Eye (tissue), 1 donor: ENCODE data around the gene PKP1.
"Not testable (repeated sequence)": the region's sequence is repeated elsewhere in the genome, so short reads cannot be mapped to it uniquely, and the experiment has no call there.

Source experiments
- DNase-seq: peaks from one replicate; pipeline ENCODE4 v3.0.0-alpha.2; 2015

The PKP1 gene, protein sequence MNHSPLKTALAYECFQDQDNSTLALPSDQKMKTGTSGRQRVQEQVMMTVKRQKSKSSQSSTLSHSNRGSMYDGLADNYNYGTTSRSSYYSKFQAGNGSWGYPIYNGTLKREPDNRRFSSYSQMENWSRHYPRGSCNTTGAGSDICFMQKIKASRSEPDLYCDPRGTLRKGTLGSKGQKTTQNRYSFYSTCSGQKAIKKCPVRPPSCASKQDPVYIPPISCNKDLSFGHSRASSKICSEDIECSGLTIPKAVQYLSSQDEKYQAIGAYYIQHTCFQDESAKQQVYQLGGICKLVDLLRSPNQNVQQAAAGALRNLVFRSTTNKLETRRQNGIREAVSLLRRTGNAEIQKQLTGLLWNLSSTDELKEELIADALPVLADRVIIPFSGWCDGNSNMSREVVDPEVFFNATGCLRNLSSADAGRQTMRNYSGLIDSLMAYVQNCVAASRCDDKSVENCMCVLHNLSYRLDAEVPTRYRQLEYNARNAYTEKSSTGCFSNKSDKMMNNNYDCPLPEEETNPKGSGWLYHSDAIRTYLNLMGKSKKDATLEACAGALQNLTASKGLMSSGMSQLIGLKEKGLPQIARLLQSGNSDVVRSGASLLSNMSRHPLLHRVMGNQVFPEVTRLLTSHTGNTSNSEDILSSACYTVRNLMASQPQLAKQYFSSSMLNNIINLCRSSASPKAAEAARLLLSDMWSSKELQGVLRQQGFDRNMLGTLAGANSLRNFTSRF

DNA sequence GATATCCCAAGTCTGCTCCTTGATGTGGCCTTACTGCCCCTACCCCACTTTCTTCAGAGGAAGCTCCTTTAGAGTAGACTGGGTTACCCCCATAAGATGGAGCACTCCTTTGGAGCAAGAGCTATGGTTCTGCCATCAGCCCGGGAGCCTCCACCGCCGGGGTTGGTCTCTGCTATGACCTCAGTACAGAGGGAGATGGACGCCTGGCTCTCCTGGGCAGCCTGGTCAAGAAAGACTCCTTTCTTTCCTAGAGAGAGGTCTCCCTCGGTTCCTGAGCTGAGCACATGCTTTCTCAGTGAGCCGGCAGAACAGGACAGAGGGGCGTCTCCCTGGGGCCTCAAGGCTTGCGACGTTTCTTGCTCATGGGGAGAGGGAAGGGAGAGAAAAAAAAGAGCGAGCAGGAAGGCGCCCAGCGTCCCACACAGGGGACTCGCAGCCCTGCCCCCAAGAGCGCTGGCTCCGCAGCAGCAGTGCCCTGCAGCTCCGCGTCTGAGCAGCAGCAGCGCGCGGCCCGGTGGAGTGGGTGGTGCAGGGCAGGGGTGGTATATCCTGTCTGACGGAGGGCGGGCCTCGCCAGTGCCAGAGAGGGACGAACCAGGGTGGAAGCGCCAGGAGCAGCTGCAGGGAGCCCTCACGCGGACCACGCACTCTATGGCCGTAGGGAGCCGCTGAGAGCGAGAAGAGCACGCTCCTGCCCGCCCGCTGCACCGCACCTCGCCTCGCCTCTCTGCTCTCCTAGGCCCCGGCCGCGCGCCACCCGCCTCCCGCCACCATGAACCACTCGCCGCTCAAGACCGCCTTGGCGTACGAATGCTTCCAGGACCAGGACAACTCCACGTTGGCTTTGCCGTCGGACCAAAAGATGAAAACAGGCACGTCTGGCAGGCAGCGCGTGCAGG is at the start of gene PKP1:
TSS of gene PKP1 (plus strand) at position 576 of the 899 bp plus-strand sequence. CDS start at position 773, 197 bp downstream.
- peak; percentile 81 for DNase-seq

DNA sequence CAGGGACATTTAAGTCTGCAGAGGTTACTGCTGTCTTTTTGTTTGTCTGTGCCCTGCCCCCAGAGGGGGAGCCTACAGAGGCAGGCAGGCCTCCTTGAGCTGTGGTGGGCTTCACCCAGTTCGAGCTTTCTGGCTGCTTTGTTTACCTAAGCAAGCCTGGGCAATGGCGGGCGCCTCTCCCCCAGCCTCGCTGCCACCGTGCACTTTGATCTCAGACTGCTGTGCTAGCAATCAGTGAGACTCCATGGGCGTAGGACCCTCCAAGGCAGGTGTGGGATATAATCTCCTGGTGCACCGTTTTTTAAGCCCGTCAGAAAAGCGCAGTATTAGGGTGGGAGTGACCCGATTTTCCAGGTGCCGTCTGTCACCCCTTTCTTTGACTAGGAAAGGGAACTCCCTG is 43.7 kb upstream of the PKP1 start:
- not testable (repeated sequence) for DNase-seq

DNA sequence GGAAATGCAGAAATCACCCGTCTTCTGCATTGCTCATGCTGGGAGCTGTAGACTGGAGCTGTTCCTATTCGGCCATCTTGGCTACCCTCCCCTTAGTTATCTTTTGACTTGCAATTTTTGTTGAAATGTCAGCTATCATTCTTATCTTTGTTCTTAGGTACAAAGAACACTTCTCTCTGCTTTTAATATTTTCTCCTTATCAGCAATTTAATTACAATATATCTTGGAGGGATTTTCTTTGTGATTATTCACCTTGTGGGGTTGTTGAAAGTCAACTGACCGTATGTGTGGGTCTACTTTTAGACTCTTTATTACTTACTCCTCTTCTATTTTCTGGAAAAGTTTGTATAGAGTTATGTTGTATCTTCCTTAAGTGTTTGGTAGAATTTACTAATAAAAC is 43.1 kb upstream of the PKP1 start:
- DNase-seq, result no peak

DNA sequence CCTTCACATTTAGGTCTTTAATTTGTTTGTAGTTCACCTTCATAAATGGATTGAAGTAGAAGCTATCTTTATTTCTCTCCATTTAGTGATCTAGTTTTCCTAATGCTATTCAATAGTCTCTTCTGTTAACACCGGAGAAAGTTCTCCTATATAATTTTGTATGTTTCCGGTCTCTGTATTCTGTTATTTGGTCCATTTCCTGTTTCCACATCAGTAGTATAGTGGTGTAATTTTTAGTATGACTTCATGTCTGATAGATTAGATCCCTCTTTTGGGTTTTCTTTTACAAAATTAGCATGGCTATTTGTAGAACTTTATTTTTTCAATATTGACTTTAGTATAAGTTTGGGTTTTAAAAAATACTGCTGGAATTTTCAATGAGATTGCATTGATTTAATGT is 41.6 kb upstream of the PKP1 start:
- DNase-seq, result no peak

DNA sequence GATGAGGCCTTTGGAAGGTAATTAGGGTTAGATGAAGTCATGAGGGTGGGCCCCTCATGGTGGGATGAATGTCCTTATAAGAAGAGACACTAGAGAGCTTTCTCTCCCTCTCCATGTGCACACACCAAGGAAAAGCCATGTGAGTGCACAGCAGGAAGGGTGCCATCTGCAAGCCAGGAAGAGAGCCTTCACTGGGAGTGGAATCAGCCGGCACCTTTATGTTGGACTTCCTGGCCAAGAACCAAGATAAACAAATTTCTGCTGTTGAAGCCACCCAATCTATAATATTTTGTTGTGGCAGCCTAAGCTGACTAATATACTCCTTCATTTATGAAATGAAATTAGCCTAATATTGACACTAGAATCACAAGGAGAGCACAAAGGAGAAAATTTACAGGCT is 38.2 kb upstream of the PKP1 start:
- no peak for DNase-seq

DNA sequence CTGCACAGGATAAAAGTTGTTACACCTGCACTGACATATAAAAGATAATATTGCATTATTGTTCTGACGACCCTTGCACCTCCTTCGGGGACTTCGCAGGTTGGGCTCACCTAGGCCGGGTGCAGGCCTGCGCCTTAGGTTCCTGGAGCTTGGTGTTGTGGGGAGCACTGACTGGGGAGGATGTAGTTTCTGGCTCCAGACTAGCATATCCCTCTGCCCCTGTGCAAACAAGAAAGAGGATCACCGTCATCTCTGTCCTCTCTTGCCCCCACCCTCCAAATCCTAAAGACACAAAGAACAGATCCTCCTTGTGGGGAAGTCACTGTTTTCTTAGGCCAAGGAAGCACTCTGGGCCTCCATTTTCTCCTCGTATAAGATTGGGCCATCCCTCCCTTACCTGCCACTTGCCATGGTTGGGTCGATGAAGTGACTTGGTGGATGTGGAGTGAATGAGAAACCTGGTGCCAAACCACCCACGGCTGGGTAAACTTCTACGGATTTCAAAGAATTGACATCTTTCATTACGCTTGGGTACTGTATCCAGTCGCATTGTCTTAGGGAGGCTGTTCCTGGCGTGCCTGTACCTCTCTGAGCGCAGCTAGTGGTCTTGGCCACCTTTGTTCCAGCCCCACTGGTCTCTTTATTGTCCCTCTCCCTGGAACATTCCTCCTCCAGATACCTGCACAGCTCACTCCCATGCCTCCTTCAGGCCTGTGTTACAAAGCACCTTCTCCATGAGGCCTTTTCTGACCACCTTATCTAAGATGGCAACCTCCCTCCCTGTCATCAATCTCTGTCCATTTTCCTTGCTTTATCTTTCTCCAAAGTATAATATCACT is 34.4 kb upstream of the PKP1 start:
- DNase-seq, result no peak

DNA sequence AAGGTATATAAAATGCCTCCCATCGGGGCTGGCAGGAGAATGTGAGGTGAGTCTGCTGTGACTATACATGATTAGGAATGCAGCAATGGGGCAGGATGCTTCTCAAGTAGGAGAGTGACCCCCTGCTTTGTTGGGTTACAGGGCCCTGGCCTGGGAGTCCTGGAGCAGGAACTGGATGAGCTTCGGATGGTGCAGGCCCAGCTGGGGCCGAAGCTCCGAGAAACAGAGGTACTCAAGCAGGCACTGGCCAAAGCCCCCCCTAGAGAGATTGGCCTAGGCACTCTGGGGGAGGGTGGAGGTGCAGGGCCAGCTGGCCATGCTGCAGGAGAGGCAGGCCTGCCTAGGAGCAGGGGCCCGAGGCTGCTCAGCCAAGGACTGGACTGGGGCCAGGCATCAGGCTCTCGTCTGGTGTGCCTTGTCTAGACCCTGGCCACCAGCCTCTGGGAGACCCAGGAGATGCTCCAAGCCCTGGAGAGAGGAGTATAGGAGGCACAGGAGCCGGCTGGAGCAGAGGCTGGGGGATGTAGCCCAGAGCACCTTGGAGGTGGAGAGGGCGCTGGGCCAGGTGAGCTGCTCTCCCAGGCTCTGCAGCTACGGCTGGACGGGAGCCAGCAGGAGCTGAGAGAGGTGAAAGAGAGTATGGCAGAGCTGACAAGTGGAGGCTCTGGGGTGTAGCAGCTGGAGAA is 32.8 kb upstream of the PKP1 start:
- no peak for DNase-seq

DNA sequence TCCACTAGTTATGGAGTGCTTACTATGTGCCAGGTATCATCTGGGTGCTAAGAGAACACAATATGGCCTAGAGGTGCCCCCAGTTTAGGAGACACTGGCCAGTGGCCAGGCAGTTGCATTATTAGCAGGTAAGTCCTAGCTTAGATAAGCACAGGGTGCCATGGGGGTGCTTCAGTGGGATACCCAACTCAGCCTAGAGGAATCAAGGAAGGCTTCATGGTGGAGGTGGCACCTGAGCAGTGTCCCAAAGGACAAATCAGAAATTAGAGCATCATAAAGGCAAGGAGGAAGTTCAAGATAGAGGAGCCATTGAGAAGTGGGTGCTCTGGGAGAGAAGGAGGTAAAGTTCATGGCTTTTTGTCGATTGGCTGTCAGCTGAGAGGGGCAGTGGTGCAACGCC is 31.9 kb upstream of the PKP1 start:
- no peak for DNase-seq

DNA sequence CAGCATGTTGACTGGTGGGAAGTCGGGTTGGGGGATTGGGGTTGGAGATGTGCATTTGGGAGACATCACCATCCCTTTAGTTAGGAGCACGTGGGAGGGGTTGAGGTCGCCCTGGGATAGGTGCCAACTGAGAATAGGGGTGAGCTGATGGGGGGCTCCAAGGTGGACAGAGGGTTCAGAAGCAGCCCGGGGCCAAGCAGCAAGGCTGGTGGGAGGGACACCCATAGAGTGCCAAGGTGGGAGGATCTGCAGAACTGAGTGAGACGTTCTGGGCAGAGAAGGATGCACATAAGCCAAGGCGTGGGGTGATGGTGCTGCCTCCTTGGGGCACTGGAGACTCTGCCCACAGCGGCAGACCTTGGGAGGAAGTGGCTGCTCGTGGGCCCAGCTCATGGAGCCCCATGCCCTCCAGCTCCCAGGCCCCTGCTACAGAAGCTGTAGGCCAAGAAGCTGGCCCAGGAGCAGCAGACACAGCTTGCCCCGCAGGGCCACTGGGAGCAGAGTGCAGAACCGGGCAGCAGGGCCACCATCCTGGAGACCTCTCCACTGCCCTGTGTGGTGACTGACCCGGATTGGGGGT is 31.4 kb upstream of the PKP1 start:
- DNase-seq, result no peak

DNA sequence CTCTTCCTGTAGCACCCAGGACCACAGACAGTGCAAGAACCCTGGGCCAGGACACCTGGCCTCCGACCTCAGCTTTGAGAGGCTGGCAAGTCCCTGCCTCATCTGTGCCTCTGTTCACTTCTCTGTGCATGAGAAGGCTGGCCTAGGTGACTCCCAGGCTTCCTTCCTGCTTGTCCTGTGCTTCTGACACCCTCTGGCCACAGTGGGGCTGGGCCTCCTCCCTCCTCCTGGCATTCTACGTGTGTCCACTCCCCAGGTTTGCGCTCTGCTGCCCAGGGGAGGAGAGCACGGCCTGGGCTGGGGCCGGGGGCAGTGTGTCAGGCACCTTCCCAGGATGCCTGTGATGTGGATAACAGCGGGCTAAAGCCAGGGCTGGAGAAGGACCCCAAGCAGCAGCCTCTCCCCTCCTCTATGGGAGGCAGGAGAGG is 30.3 kb upstream of the PKP1 start:
- DNase-seq, result no peak

DNA sequence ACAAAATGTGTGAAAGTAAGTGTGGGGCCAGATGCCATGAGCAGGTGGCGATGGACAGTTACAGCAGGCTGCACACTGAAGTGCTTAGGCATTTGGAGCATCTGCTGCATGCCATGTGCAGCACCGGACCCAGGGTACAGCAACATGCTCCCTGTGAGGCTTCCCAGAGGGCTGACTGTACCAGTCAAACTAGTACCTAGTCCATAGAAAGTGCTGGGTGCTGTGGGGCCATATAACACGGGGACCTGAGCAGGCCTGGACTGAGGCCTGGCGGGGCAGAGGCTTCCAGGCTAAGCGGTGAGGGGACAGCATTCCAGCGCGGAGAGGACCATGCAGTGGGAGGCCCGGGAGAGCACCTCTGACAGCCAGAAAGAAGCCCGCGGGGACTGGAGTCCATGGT is 29.9 kb upstream of the PKP1 start:
- peak; percentile 23 for DNase-seq

DNA sequence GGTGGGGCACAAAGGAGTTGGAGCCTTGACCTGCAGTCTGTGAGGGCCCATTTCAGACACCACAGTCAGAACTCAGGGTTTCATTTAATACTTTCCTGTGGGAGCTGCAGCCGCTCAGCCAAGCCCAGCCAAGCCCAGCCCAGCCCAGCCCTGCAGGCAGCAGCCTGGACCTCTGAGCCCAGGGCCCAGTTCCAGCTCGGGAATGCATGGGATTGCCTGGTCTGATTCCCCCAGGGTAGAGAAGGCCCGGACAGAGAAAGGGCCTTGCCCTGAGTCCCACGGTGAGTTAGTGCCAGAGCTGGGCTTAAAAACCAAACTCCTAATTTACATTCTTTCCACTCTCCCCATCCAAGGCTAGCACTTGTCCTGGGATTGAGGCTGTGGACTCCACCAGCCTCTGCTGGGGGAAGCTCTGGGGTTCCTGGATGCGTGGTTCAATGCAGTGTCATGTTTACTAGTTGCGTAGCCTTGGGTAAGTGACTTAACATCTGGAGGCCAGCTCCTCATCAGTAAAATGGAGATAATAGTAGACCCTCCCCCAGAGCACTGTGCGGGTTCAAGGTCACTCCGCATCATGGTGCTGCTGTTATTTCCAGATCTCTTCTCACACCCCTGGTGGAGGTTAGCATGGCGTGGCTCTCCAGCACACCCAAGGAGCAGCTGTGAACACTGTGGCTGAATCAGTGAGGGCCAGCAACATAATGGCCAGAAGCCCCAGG is 29.2 kb upstream of the PKP1 start:
- DNase-seq, result no peak

DNA sequence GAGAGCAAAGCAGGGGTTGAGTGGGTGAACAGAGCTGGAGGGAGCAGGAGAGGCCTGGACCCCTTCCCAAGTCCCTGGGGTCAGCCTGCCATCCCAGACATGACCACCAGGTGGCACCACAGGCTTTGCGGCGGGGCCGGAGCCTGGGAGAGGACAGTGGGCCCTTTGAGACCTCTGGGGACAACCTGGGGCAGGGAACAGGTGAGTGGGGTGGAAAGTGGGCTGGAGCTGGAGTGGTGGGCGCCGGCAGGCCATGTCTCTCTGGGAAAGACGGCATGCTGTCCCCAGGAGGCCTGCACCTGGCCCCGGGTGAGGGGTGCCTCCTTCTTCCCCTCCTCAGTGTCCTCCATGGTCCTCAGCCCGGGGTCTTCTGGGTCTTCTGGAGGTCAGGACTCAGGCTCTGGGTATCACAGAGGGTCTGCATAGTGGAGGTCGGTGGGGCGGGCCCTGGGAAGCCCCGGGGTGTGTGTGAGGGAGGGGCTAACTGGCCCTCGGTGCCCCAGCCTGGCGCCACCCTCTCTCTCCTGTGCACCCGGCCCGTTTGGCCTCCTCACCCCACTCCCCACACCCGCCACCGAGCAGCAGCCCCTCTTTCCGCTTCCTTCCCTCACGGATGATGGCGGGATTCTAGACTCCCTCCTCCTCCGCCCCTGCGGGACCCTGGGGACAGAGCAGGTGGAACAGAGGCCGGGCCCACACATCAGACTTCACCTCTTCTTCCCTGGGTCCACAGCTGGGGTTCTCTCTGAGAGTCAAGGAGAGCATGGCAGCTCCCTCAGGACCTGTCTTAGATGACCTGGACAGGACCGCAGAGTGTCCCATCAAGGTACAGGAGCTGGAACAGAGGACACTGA is 28.5 kb upstream of the PKP1 start:
- DNase-seq, result peak; percentile 86

DNA sequence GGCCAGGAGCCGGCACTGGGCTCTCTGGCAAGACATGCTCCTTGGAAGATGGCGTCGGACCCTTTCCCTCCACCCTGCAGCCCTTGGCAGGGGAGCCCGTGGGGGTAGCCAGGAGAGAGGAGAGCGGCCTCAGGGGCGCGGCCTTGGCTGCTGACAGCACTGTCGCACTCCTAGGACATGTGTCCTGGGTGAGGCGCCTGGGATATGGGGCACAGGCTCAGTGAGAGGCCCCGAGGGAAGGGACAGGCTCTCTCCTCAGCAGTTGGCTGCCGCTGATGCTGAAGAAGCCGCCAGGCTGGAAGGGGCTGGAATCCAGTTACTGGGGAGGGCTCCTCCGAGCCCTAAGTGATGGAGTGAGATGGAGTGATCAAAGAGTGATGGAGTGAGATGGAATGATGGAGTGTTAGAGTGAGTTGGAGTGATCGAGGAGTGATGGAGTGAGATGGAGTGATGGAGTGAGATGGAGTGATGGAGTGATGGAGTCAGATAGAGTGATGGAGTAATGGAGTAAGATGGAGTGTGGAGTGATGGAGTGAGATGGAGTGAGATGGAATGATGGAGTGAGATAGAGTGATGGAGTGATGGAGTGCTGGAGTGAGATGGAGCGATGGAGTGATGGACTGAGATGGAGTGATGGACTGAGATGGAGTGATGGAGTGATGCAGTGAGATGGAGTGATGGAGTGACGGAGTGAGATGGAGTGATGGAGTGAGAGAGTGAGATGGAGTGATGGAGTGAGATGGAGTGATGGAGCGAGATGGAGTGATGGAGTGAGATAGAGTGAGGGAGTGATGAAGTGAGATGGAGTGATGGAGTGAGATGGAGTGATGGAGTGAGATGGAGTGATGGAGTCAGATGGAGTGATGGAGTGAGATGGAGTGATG is 27.6 kb upstream of the PKP1 start:
- no peak for DNase-seq

DNA sequence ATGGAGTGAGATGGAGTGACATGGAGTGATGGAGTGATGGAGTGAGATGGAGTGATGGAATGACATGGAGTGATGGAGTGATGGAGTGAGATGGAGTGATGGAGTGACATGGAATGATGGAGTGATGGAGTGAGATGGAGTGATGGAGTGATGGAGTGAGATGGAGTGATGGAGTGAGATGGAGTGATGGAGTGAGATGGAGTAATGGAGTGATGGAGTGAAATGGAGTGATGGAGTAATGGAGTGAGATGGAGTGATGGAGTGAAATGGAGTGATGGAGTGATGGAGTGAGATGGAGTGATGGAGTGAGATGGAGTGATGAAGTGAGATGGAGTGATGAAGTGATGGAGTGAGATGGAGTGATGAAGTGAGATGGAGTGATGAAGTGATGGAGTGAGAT is 25.2 kb upstream of the PKP1 start:
- DNase-seq, result not testable (repeated sequence)

DNA sequence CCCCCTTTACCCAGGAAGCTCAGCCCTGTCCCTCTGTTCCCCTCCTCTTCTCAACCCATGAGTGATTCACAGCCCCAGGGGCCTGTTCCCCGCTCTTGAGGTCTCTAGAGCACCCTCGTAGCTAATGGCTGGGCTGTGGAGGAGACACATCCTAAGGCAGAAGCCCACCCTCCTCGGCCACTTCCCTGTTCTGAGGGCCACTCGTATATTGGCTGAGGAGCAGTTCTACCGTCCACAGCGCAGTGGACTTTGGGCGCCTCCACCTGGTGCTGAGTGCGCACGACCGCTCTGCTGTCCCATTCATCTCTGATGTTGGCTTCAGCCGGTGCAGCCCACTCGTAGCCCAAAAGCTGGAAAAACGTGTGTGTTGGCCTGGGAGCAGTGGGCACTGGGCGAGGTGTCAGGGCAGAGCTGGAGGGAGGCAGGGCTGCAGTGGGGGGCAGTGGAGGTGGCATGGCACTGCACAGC is 24.5 kb upstream of the PKP1 start:
- DNase-seq, result no peak

DNA sequence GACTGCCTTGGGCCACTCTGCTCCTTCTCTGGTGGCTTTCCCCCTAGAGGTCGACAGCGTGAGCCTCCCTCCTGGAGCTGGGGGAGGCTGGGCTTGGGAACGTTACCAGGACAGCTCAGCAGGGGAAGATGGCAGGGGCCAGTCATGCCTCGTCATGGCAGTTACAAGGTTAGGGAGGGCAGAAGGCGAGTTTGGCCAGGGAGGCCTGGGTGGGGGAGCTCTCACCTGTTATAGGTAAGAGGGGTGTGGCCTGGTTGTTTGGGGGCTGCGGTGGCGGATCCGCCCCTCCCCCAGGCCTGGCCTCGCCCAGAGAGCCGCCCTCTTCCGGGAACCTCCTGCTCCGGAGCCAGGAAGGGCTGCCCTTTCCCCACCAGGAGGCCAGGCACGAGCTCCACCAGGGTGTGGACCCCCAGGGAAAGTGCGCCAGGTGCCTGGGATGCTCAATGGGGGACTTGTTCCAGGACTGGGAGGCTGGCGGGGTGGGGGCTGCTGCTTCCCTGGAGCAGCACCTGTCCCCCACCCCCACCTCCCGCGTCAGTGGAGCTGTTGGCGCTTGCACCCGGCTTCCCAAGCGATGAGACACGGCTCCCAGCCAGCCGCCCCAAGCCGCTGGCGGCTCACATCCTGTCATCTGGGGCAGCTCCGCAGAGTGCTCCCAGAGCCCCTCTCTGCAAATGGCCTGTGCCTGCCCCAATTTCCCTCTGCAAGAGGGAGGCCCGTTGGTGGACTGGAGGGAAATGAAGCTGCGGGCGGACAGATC is 23.6 kb upstream of the PKP1 start:
- peak; percentile 31 for DNase-seq

DNA sequence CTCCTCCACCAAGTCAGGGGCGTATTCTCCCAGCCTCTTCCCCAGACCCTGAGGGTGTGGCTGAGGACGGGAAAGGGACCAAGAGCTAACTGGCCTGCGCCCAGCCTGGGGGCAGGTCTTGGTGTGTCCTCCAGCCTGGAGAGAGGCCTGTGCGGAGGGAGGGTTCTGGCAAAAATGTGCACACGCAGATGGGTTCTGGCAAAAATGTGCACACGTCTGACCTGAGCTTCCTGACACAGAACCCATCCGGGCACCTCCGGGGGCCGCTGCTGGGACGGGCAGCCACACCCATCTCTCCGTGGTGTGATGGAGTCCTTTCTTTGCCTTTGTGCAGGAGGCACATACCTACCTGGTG is 23.1 kb upstream of the PKP1 start:
- no peak for DNase-seq
